MG63 (cell line): Measurements from ENCODE around the gene ELL. TPM values are rescaled to one million over a fixed set of nuclear protein-coding genes. Genes with fewer than 3 reads are reported as not detected.
A peak's percentile ranks its signal among the peaks of the same experiment; 100 is the strongest.
"Not testable (repeated sequence)": the region's sequence is repeated elsewhere in the genome, so short reads cannot be mapped to it uniquely, and the experiment has no call there.

Experiments used
- DNase-seq: peaks from one replicate; pipeline ENCODE4 v3.0.0-alpha.2; 2020
- H3K27me3 ChIP-seq: fragments of 250-450 bp; sonication (Bioruptor Pico); 2 replicates; pipeline ENCODE4 v1.5.1; 2020; ENCODE audit warnings: mild to moderate bottlenecking, moderate library complexity
- H3K36me3 ChIP-seq: fragments of 250-450 bp; sonication (Bioruptor Pico); 2 replicates; pipeline ENCODE4 v1.5.1; 2020; ENCODE audit warnings: mild to moderate bottlenecking, moderate library complexity
- H3K4me3 ChIP-seq: fragments of 250-450 bp; sonication (Bioruptor Pico); 2 replicates; pipeline ENCODE4 v1.5.1; 2020; ENCODE audit warnings: mild to moderate bottlenecking, moderate library complexity
- H3K9me3 ChIP-seq: fragments of 250-450 bp; sonication (Bioruptor Pico); 2 replicates; pipeline ENCODE4 v1.5.1; 2020; ENCODE audit warnings: mild to moderate bottlenecking, moderate library complexity
- total RNA-seq: library from RNA; depleted of rRNA; stranded (reverse); fragments of >200 nt; shearing (Covaris generic); gene quantifications from 2 replicates; pipeline ENCODE4 v1.2.3, GENCODE V29; 2014; ENCODE audit warnings: low replicate concordance

Gene ELL
- total RNA-seq, 1 experiment from 2014 or later = 22.1 TPM

- DNase-seq = peak; percentile 80
- no peaks in the 10 kb centered on the region for H3K27me3 ChIP-seq
- H3K4me3 ChIP-seq = peak within 1 kb of the TSS; percentile 77
- no peaks in the 10 kb centered on the region for H3K9me3 ChIP-seq
- H3K36me3 ChIP-seq = peaks cover 32% of the 10 kb centered on the region
These were observed 102.6 kb downstream of the ELL start, which contains the start of gene SSBP4 for GRCh38 chr19:18419195-18419698. Gene SSBP4 (plus strand): TSS chr19:18419398. CDS start chr19:18419649, 251 bp downstream.

DNA sequence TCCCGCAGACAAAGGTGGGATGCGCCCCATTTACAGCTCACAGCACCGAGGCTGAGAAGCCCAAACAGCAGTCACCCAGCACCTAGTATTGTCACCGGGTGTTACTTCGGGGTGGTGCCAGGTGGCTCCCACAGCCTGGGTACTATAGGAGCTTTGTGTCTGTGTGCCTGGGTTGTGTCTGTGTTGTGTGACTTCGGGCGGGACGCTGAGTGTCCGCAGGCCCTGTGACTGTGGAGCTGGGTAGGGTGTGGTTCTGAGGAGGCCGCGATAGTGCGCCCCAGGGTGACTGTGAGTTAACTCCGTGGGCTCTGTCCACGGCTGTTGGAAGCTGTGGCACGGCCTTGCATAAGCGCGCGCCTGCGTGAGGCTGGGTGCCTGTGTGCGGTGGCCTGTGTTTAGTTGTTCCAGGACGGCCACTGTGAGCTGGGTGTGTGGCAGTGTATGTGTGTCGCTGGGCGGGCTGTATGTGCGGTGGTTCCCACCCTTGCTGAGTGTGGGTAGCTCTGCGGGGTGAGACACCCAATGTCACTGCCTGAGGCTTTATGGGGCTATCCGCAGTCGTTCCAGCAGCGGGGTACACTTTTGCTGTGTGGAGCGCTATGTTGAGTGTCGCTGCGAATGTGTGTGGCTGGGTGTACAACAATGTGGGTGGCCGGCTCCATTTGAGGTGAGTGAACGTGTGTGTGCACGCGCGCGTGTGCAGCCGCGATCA is 103.2 kb downstream of the ELL start:
- Histone ChIP-seq H3K4me3 (peak overlapping the region; percentile 77), H3K27me3 (no peaks in the 10 kb centered on the region), H3K36me3 (peaks cover 26% of the 10 kb centered on the region), H3K9me3 (no peaks in the 10 kb centered on the region)
- no peak for DNase-seq

DNA sequence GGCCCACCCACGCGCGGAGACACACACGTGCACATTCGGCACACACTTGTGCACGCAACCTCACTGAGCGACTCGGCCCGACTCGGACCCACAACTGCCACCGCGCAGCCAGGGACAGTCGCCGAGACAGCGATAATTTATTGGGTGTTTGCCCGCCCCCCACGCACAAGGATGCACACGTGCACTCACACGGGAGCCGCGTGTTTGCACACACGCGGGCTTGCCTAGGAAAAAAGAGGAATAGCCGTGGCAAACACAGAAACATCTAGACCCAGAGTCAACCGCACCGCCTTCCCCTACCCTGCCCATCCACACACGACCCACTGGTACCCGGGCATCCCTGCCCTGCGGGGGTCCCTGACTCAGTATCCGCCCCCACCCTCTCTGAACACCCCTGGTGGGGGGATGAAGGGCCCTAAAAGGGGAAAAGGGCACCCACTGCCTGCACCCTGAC is 103.8 kb downstream of the ELL start:
- DNase-seq = no peak
- H3K4me3 ChIP-seq = no peak overlapping the region; the same call in 1 of the 2 replicates
- peaks cover 20% of the 10 kb centered on the region for H3K36me3 ChIP-seq
- H3K9me3 ChIP-seq = no peaks in the 10 kb centered on the region
- H3K27me3 ChIP-seq = no peaks in the 10 kb centered on the region

DNA sequence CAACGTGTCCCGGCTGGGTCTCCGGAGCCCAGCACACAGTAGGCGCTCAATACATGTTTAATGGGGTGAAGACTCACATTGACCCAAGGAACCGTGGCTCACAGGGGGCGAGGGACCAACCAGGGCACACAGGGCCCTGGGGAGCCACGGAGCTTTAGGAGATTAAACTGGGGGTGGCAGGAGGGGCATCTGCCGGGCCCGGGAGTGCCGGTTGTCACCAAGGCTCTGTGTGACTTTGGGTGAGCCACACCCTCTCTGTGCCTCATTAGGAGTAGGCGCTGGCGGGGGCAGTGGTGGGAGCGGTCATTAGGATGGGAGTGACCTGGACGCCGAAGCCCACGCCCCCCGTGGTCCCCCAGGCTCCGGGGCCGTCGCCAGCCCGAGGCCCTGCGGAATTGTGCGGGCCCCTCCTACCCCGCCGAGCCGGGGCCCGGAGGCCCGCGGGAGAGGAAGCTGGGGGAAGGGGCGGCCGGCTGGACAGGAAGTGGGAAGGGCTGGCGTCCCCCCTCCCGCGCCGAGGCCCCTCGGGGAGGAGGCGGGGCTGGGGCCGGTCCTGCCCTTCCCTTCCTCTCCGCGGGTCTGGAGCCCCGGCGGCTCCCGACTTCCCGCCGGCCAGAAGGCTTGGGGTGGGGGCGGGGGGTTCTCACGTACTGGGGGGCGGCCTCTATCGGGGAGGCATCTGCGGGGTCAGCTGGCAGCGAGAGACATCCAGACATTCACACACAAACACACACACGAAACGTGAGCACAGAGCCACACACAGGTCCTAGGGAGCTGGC is 104.4 kb downstream of the ELL start:
- Histone ChIP-seq H3K27me3 (no peaks in the 10 kb centered on the region), H3K4me3 (peak overlapping the region; percentile 47), H3K9me3 (no peaks in the 10 kb centered on the region), H3K36me3 (peaks cover 14% of the 10 kb centered on the region)
- peak; percentile 97 for DNase-seq

- H3K36me3 ChIP-seq = peaks cover 7% of the 10 kb centered on the region
- H3K27me3 ChIP-seq = no peaks in the 10 kb centered on the region
- H3K4me3 ChIP-seq = peak overlapping the region; percentile 47
- peak; percentile 96 for DNase-seq
- H3K9me3 ChIP-seq = no peaks in the 10 kb centered on the region
These were observed 105.1 kb downstream of the ELL start for GRCh38 chr19:18416778-18417249.

GRCh38 chr19:18415178-18415867 is 106.5 kb downstream of the ELL start:
- Histone ChIP-seq H3K4me3 (peak overlapping the region; percentile 51), H3K36me3 (peaks cover 4% of the 10 kb centered on the region; the same call in 1 of the 2 replicates), H3K27me3 (no peaks in the 10 kb centered on the region), H3K9me3 (no peaks in the 10 kb centered on the region)
- peak; percentile 95 for DNase-seq

- no peaks in the 10 kb centered on the region for H3K27me3 ChIP-seq
- DNase-seq = peak; percentile 70
- H3K4me3 ChIP-seq = peak overlapping the region; percentile 51
- H3K36me3 ChIP-seq = no peaks in the 10 kb centered on the region
- no peaks in the 10 kb centered on the region for H3K9me3 ChIP-seq
These were observed 107.2 kb downstream of the ELL start for GRCh38 chr19:18414504-18415177.

DNA sequence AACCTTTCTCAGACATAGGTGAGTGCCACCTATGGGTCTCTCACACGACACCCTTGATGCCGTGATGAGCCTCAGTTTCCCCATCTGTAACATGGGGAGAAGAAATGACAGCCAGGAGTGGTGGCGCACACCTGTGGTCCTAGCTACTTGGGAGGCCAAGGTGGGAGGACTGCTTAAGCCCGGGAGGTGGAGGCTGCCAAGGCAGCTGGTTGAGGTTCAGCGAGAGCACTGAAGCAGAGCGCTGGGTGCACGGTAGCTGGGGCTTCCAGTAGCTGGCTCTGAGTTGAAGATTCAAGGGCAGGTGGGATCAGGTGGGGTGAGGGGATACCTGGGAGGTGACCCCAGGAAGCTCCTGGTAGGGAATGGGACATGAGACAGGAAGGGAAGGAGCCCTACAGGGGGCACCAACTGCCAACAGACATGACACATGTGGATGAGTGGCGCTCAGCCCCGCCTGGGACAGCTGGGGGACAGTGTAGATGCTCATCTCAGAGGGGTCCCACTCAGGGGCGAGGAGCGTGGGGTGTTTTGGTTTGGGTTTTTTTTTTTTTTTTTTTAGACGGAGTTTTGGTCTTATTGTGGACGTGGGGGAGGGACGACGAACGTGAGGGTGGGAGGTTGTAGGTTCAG is 109.1 kb downstream of the ELL start:
- Histone ChIP-seq H3K36me3 (no peaks in the 10 kb centered on the region), H3K4me3 (no peak overlapping the region), H3K9me3 (no peaks in the 10 kb centered on the region), H3K27me3 (no peaks in the 10 kb centered on the region)
- DNase-seq = no peak

GRCh38 chr19:18408053-18408476 is 113.8 kb downstream of the ELL start:
- no peak for DNase-seq
- Histone ChIP-seq H3K27me3 (no peaks in the 10 kb centered on the region), H3K4me3 (no peak overlapping the region), H3K9me3 (no peaks in the 10 kb centered on the region), H3K36me3 (no peaks in the 10 kb centered on the region)

DNA sequence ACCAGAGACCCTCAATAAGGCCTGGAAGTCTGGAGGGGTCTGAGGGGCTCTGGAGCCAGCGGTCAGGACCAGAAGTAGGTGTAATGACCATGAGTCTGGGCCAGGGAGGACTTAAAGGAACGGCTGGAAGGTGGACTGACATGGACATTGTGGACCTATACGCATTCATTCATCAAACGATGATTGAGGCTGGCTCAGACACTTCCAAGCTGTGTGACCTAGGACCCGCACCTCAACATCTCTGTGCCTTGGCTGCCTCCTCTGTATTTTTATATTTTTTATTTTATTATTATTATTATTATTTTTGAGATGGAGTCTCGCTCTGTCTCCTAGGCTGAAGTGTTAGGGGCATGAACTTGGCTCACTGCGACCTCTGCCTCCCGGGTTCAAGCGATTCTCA is 115.1 kb downstream of the ELL start:
- H3K36me3 ChIP-seq = no peaks in the 10 kb centered on the region

DNA sequence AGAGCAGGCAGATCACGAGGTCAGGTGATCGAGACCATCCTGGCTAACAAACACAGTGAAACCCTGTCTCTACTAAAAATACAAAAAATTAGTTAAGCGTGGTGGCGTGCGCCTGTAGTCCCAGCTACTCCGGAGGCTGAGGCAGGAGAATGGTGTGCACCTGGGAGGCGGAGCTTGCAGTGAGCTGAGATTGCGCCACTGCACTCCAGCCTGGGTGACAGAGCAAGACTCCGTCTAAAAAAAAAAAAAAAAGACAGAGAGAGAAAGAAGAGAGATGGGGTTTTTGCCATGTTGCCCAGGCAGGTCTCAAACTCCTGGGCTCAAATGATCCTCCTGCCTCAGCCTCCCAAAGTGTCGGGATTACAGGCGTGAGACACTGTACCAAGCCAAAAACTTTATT is 116.1 kb downstream of the ELL start:
- not testable (repeated sequence) for H3K27me3 ChIP-seq, H3K4me3 ChIP-seq, H3K36me3 ChIP-seq, DNase-seq, H3K9me3 ChIP-seq

More for the DNA sequence above, 115.1 kb downstream of the ELL start:
- Histone ChIP-seq H3K27me3 (no peaks in the 10 kb centered on the region), H3K4me3 (no peak overlapping the region), H3K9me3 (no peaks in the 10 kb centered on the region)
- no peak for DNase-seq

DNA sequence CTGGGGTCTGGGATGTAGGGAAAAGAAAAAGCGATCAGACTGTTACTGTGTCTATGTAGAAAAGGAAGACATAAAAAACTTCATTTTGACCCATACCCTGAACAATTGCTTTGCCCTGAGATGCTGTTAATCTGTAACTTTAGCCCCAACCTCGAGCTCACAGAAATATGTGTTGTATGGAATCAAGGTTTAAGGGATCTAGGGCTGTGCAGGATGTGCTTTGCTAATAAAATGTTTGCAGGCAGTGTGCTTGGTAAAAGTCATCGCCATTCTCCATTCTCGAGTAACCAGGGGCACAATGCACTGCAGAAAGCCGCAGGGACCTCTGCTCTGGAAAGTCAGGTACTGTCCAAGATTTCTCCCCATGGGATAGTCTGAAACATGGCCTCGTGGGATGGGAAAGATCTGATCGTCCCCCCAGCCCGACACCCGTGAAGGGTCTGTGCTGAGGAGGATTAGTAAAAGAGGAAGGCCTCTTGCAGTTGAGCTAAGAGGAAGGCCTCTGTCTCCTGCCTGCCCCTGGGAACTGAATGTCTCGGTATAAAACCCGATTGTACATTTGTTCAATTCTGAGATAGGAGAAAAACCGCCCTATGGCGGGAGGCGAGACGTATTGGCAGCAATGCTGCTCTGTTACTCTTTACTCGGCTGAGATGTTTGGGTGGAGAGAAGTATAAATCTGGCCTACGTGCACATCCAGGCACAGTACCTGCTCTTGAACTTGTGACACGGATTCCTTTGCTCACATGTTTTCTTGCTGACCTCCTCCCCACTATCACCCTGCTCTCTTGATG is 119.2 kb downstream of the ELL start:
- not testable (repeated sequence) for H3K27me3 ChIP-seq, H3K36me3 ChIP-seq, H3K4me3 ChIP-seq, H3K9me3 ChIP-seq, DNase-seq

DNA sequence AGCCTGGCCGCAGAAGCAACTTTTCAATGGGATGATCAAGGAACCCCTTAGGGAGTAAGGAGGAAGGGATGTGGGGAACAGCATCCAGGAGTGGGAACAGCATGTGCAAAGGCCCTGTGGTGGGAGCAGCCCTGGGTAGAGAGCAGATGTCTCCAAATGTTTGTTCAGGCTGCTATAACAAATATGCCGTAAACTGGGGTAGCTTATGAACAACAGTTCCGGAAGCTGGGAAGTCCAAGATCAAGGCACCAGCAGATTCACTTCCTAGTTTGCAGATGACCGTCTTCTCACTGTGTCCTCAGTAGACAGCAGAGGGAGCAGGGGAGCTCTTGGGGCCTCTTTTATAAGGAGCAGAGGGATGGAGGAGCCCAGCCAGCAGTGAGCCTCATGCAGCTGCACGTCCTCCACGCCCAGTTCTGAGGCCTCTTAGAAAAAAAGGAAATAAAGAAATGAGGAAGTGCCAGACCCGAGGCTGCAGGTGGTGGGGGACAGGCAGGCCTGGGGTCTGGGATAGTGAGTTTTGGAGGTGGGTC is 120.2 kb downstream of the ELL start:
- Histone ChIP-seq H3K27me3 (no peaks in the 10 kb centered on the region), H3K36me3 (no peaks in the 10 kb centered on the region), H3K4me3 (no peak overlapping the region), H3K9me3 (peaks cover 2% of the 10 kb centered on the region; the same call in 1 of the 2 replicates)
- DNase-seq = peak; percentile 56

GRCh38 chr19:18399008-18399407 is 122.9 kb downstream of the ELL start:
- no peaks in the 10 kb centered on the region for H3K27me3 ChIP-seq
- peak; percentile 88 for DNase-seq
- no peaks in the 10 kb centered on the region for H3K36me3 ChIP-seq
- H3K4me3 ChIP-seq = no peak overlapping the region
- H3K9me3 ChIP-seq = peaks cover 2% of the 10 kb centered on the region; the same call in 1 of the 2 replicates
